Right lobe of liver (tissue), 6 donors: ENCODE data around the gene C16orf46. TPM values are rescaled to one million over a fixed set of nuclear protein-coding genes. Genes with fewer than 3 reads are reported as not detected.

Experiments
- ATAC-seq, 4 donors: fragments of 200-7000 bp; cut with Tn5 transposase; one replicate each; pipeline ENCODE4 v1.9.1; 2020; ENCODE audit warnings: mild to moderate bottlenecking in 4 of 4, moderate library complexity in 4 of 4
- DNase-seq, 3 donors: peaks; one replicate each; pipeline ENCODE4 v3.0.0-alpha.2; 2020
- H3K27ac ChIP-seq, 3 donors: fragments of 200-600 bp; one replicate each; pipeline ENCODE4 v1.8.0; 2022
- H3K27me3 ChIP-seq, 2 donors: fragments of 200-600 bp; one replicate each; pipeline ENCODE4 v1.8.0; 2022
- H3K36me3 ChIP-seq, 4 donors: fragments of 200-600 bp; sonication (generic) in 1 of 4; one replicate each; pipeline versions ENCODE4 v1.5.1 to v1.8.0; 2017 to 2022; ENCODE audit warnings: control low read depth in 1 of 4
- H3K4me1 ChIP-seq, 4 donors: fragments of 200-600 bp; sonication (generic) in 1 of 4; one replicate each; pipeline versions ENCODE4 v1.5.1 to v1.8.0; 2017 to 2022; ENCODE audit warnings: control low read depth in 1 of 4
- H3K4me3 ChIP-seq, 3 donors: fragments of 200-600 bp; one replicate each; pipeline ENCODE4 v1.8.0; 2022
- H3K9me3 ChIP-seq, 4 donors: fragments of 200-600 bp; sonication (generic) in 1 of 4; one replicate each; pipeline versions ENCODE4 v1.5.1 to v1.8.0; 2017 to 2022; ENCODE audit warnings: control low read depth in 1 of 4
- POLR2A ChIP-seq: fragments of 450-650 bp; IDR thresholded peaks from one replicate; pipeline ENCODE4 v1.6.1; 2017; ENCODE audit warnings: antibody characterized with exemption, mild to moderate bottlenecking
- WGBS: methylation state at CpG from one replicate; pipeline ENCODE4 v1.1.6; 2018; ENCODE audit warnings: low coverage, low lambda C conversion rate; ENCODE audit not compliant: insufficient coverage; ENCODE audit errors: missing lambda C conversion rate; 5-methylcytosine and 5-hydroxymethylcytosine counted together
- intact Hi-C, 2 donors: fragments of 100-400 bp; cut with DNase I; formaldehyde crosslinking; loops; one replicate each; pipeline versions ENCODE4 v1.11.2 to v1.14.1; 2022
- total RNA-seq, 6 experiments: library from RNA; depleted of rRNA in 2 of 6; stranded (reverse); fragments of >200 nt in 2 of 6; fragmentation: NEBNext Ultra II Directional in 3 of 6; extraction: Animal tissue kit (Norgen Biotek cat#: 25700) in 3 of 6; gene quantifications; one replicate each; pipeline versions ENCODE4 v1.1.0 to v1.2.4, GENCODE V29; 2016 to 2023
- TF ChIP-seq, protein P1 (sequence below), 4 donors: fragments of 200-600 bp in 3 of 4; fragments of 450-650 bp in 1 of 4; IDR thresholded peaks; one replicate each; pipeline versions ENCODE4 v1.5.1 to v1.8.0; 2016 to 2022; ENCODE audit warnings: antibody characterized with exemption in 4 of 4, mild to moderate bottlenecking in 2 of 4
- donor health status: DM: no; HTN: yes; CAD: no.
- donor health status: DM: no; HTN: no; CAD: no.
- donor health status: DM: no; HTN: no; CAD: no.
- donor health status: DM: no; HTN: yes; CAD: no.
- donor health status: DM: no; HTN: yes; CAD: no.

The C16orf46 gene
- total RNA-seq, 6 experiments from 2014 or later: 0.55 to 2.0 (median 1.2) TPM; not detected in 1

DNA sequence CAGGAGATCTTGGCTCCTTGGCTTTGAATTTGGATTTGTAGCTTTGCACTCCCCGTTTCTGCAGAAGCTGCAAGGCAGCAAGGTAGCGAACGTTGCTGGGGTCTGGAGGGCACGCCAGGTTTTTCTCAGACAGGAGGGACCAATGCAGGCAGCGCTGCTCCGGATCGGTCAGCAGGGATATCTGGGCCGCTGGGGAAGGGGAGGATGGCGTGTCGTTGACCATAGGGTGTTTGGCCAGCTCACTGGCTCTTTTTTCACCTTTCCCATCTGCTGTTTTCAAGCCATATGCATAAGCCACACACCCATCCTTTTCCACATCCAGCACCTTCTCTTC lies 15.8 kb downstream of the C16orf46 start:
- no peak for TF ChIP-seq POLR2A
- TF ChIP-seq, protein P1, sequence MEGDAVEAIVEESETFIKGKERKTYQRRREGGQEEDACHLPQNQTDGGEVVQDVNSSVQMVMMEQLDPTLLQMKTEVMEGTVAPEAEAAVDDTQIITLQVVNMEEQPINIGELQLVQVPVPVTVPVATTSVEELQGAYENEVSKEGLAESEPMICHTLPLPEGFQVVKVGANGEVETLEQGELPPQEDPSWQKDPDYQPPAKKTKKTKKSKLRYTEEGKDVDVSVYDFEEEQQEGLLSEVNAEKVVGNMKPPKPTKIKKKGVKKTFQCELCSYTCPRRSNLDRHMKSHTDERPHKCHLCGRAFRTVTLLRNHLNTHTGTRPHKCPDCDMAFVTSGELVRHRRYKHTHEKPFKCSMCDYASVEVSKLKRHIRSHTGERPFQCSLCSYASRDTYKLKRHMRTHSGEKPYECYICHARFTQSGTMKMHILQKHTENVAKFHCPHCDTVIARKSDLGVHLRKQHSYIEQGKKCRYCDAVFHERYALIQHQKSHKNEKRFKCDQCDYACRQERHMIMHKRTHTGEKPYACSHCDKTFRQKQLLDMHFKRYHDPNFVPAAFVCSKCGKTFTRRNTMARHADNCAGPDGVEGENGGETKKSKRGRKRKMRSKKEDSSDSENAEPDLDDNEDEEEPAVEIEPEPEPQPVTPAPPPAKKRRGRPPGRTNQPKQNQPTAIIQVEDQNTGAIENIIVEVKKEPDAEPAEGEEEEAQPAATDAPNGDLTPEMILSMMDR (IDR thresholded peaks at IDR 0.05): no peak
- Histone ChIP-seq H3K36me3 (no peaks in the 10 kb centered on the region), H3K4me1 (no peaks in the 10 kb centered on the region), H3K27ac (no peak overlapping the region), H3K4me3 (no peak overlapping the region), H3K9me3 (no peaks in the 10 kb centered on the region), H3K27me3 (no peaks in the 10 kb centered on the region)
- DNase-seq (no peak), ATAC-seq (no peak)
- WGBS: 80% methylated on average over 1 of the region's 10 CpGs
- intact Hi-C loops: no loop called here

DNA sequence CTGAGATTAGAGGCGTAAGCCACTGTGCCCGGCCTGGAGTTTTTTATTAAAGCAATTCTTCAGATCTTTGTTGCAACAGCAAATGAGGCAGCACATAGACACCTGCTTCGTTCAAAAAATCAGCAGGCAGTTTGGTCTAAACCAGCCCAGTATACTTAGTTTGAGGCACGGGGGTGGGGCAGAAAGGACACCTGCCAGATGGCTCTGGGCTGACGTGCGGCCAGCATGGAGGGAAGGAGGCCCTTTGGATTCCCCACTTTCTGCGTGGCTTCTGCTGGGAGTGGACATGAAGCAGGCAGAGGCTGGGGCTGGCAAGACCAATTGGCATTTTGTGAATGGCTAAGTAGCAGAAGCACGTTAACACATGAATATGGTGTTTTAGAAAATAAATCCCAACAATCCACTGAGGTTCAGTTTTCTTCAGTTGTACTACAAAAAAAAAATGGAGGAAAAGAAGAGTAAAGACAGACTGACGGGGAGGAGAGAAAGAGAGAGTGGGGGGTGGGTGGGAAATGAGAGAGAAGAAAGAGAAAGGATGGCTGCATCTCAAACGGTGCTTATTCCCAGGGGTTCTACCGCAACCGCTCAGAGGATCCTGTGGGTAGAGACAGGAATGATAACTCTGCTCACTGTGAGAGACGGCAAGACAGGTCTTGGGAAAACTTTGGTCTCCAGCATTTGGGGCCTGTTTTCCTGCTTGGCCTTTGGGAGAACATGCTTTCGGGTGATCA lies 16.3 kb downstream of the C16orf46 start:
- no peaks in the 10 kb centered on the region for H3K27me3 ChIP-seq
- H3K36me3 ChIP-seq: no peaks in the 10 kb centered on the region
- intact Hi-C loops: no loop called here
- ATAC-seq: no peak
- 89% methylated on average over 13 of the region's 14 CpGs for WGBS
- no peak for TF ChIP-seq POLR2A
- TF ChIP-seq, protein P1 (IDR thresholded peaks at IDR 0.05): no peak
- no peaks in the 10 kb centered on the region for H3K4me1 ChIP-seq
- H3K4me3 ChIP-seq: no peak overlapping the region
- H3K27ac ChIP-seq: no peak overlapping the region
- DNase-seq: no peak
- H3K9me3 ChIP-seq: no peaks in the 10 kb centered on the region

DNA sequence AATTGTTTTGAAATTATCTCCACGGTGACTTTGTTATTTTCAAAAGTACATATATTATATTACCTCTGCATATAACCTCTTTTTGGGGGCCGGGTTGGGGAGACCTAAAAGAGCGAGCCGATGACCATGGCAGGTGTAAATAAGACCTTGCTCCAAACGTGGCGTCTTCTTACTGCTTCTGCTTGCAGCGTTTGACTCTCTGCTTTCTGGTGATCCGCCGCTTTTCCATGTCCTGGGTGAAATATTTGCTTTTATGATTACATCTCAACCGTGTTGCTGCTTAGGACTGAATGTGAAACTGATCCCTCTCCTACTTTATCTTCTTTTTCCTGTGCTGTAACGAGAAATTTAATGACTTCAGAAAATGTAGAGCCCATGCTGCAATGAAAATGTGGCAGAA lies 23.3 kb downstream of the C16orf46 start:
- Histone ChIP-seq H3K36me3 (no peaks in the 10 kb centered on the region), H3K4me3 (no peak overlapping the region), H3K9me3 (peaks cover 0 to 10% (median 0%) of the 10 kb centered on the region in 4 donors), H3K27me3 (no peaks in the 10 kb centered on the region), H3K4me1 (no peaks in the 10 kb centered on the region), H3K27ac (no peak overlapping the region)
- intact Hi-C loops: no loop called here
- 80% methylated on average over 11 of the region's 11 CpGs for WGBS
- DNase-seq: no peak
- TF ChIP-seq POLR2A: no peak
- TF ChIP-seq, protein P1 (IDR thresholded peaks at IDR 0.05): no peak
- no peak for ATAC-seq

DNA sequence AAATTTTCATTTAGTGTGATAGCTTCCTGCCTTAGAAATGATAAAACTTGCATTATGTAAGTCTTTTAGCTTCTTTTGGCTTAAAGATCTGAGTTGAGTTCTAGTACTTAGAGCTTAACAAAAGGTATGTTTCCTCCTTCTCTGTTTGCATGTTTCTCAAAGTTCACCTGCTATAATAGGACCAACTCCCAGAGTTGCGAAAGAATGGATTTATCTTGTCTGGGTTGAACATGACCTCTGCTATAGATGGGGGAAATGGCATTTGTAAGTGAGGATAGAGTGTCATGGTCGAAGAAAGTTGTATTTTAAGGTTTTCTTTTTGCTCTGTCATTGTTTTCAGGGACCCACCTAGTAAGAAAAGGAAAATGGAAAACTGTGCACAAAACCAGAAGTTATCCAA lies 34.2 kb downstream of the C16orf46 start:
- ATAC-seq (no peak), DNase-seq (no peak)
- 90% methylated on average over 2 of the region's 2 CpGs for WGBS

More for the DNA sequence above, 34.2 kb downstream of the C16orf46 start:
- H3K36me3 ChIP-seq: peaks cover 0 to 48% (median 15%) of the 10 kb centered on the region in 4 donors
- no peak overlapping the region for H3K4me3 ChIP-seq
- H3K27ac ChIP-seq: no peak overlapping the region
- TF ChIP-seq POLR2A: no peak
- TF ChIP-seq, protein P1 (IDR thresholded peaks at IDR 0.05): no peak
- intact Hi-C loops: no loop called here
- no peaks in the 10 kb centered on the region for H3K9me3 ChIP-seq
- no peaks in the 10 kb centered on the region for H3K4me1 ChIP-seq
- H3K27me3 ChIP-seq: no peaks in the 10 kb centered on the region
